Daoy (cell line): ENCODE measurements around the gene AOPEP. TPM values are rescaled to one million over a fixed set of nuclear protein-coding genes. Genes with fewer than 3 reads are reported as not detected.

Source experiments
- DNase-seq: peaks from one replicate; pipeline ENCODE4 v3.0.0-alpha.2; 2015; ENCODE audit warnings: low read depth
- total RNA-seq: library from RNA; depleted of rRNA; stranded (reverse); fragments of >200 nt; shearing (Covaris generic); gene quantifications from 2 replicates; pipeline ENCODE4 v1.2.3, GENCODE V29; 2014

Gene AOPEP
- total RNA-seq, 1 experiment from 2014 or later: 37.8 TPM

DNA sequence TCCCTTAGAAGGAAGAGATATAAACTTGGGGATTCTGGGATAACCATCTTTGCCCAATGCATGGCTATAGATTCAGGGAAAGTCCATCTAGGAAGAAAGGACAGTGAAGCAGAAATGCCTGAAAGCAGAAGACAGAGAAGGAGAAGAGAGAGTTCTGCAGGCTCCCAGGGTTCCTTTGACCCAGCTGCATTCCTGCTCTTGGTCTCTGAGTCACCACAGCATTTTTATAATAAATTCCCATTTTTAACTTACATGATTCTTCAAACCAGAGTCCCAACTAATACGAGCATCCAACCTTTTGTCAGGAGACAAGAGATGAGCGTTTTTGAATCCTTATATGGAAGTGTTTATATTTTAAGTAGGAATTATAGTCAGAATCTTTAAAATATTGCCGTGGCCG lies 12.0 kb upstream of the AOPEP start:
- no peak for DNase-seq

GRCh38 chr9:94717761-94718160 lies 8.7 kb upstream of the AOPEP start:
- peak; percentile 45 for DNase-seq

DNA sequence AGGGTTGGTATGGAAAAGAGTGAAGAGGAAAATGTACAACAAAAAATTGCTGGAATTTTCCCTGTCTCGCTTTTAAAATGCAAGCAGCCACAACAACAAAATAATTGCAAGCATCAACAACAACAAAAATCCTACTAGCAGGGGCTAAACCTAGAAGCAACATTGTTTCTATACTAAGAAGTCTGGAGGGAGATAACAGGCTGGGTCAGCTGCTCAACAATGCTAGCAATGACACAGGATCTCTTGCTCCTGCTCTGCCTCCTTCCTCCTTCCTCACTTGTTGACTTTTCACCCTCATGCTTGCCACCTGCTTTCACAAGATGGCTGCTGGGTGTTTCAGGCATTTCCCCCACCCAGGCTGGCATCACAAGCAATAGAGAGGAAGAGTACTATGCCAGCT lies 7.6 kb upstream of the AOPEP start:
- no peak for DNase-seq

- DNase-seq: peak; percentile 63
Observed at GRCh38 chr9:94719878-94720277, 6.6 kb upstream of the AOPEP start.

- DNase-seq: peak; percentile 18
Observed at GRCh38 chr9:94720846-94721549, 5.5 kb upstream of the AOPEP start.

DNA sequence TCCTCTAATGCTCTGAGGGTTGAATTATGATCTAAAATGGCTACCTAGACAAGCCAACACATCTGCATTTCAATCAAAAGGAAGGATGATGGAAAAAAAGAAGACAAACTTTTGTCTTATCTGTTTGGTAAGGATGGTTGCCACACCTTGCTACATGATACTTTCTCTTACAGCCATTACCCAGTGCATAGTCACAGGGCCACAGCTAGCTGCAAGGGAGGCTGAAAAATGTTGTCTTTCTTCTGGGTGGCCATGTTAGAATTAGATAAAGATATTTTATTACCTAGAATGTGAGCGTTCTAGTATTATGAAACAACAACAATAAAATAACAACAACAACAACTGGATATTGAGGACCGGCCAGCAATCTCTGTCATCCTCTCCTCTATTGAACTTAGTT lies 4.7 kb upstream of the AOPEP start:
- no peak for DNase-seq

DNA sequence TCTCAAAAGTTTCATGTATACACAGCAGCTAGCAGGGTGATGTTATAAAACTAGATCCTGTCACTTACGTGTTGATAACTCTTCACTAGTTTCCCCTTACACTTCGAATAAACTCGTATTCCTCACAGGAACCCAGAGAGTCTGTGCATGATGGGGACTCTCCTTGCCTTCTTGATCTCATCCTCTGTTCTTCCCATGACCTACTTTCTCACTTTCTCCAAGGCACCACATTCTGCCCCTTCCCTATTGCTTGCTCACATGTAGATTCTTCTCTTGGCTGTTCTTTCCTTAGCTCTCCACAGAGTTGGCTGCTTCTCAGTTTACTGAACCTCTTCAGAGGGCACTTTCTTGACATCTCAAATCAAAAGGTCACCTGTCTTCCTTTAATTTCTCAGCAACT lies 1.2 kb upstream of the AOPEP start:
- no peak for DNase-seq

GRCh38 chr9:94728719-94729118 lies 2.2 kb downstream of the AOPEP start:
- no peak for DNase-seq

- DNase-seq: no peak
Observed at GRCh38 chr9:94729199-94729598, 2.7 kb downstream of the AOPEP start.

DNA sequence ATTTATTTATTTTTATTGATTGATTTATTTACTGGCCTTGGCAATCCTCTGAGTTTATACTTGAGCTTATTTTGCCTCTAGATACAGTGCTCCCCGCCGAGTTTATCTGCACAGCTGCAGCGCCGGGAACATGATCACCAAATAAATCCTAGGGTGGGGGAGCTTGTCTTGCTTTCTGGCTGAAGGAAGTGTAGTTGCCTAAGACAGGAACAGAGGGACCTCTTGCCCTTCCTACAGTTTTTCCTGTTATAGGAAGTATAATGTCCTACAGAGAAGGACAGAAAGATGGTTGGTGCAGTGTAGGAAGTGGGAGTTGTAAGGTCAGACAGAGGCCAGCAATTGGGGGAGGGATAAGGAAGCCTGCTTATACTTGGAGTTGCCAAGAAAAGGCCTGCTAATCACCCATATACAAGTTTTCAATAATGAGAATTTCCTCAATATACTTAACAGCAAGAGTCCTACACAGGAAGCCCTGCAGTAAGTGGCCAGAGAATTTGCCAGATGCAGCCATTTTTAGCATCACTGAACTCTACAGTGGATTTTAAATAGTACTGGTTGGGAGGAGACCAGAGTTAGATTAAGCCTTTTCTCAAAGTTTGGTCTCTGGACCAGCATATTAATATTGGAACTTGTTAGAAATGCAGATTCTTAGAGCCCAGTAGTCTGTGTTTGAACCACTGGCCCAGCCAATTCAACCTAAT lies 7.7 kb downstream of the AOPEP start:
- no peak for DNase-seq

DNA sequence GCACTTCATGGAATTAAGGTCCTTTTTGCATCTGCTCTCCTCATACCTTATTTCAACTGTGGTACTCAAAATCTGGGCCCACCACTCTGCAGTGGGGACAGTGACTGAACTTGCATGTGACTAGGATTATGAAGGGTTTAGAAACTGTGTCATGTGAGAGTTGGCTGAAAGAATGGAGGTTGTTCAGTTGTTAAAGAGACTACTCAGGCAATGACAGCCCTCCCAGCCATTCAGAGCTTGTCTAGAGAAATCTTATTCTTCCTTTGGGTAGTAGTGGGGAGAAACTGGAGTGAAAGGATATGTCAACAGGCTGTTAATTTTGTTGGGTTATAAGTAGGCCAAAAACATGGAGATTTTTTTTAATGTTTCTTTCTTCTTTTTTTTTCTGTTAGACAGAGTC lies 10.3 kb downstream of the AOPEP start:
- no peak for DNase-seq

GRCh38 chr9:94740145-94740840 lies 13.8 kb downstream of the AOPEP start:
- no peak for DNase-seq

GRCh38 chr9:94741866-94742265 lies 15.4 kb downstream of the AOPEP start:
- DNase-seq: no peak

GRCh38 chr9:94743035-94743954 lies 16.8 kb downstream of the AOPEP start:
- DNase-seq: no peak

- DNase-seq: no peak
Observed at GRCh38 chr9:94745806-94746540, 19.5 kb downstream of the AOPEP start.

GRCh38 chr9:94746541-94747370 lies 20.3 kb downstream of the AOPEP start:
- DNase-seq: no peak

- no peak for DNase-seq
Observed at GRCh38 chr9:94754976-94755475, 28.5 kb downstream of the AOPEP start.

DNA sequence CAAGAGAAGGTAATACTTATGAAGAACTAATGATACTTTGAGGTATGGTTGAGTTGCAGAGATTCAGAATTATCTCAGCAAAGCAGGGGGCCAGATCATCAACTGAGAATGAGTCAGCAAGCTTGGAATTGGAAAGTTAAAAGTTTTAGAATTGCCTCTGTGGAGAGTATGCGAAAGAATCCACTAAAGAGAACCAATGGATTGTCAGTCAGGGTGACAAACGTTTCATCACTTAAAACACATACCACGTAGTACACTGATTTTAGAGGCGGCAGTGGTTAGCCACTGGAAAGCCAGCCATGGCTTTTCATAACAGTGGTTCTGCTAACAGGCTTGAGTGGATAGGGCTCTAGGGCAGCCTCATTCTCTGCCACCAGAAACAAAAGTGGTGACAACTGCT lies 30.7 kb downstream of the AOPEP start:
- peak; percentile 72 for DNase-seq

- no peak for DNase-seq
Observed at GRCh38 chr9:94758031-94758430, 31.5 kb downstream of the AOPEP start.

- DNase-seq: no peak
Observed at GRCh38 chr9:94758880-94759279, 32.4 kb downstream of the AOPEP start.
